HG02852 (cell line): Measurements from ENCODE around the gene CPNE7.
"Not testable (repeated sequence)": the region's sequence is repeated elsewhere in the genome, so short reads cannot be mapped to it uniquely, and the experiment has no call there.

Experiments
- ATAC-seq: cut with Tn5 transposase; IDR thresholded peaks from one replicate; pipeline ENCODE4 v1.9.1; 2021; ENCODE audit warnings: mild to moderate bottlenecking, moderate library complexity; ENCODE audit not compliant: unreplicated experiment

CPNE7 gene

DNA sequence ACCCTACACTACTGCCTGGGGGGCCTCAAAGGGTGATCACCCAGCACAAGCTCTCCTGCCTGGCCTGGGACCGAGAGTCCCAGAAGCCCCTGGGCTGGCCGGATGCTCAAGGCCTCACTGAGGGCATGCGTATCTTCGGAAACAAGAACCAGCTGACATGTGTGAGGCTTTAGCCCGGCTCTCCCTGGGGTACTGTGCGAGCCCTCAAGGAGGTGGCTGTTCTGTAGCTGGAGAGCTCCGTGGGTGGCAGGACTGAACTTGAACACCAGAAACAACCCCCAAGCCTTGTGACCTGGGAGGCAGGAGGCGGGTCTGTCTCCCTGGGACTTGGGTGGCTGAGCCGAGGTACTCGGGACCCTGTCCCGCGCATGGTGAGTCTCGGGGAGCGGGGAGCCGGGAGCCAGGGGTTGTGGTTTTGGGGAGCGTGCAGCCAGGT lies 44.9 kb downstream of the CPNE7 start:
- ATAC-seq: no peak

DNA sequence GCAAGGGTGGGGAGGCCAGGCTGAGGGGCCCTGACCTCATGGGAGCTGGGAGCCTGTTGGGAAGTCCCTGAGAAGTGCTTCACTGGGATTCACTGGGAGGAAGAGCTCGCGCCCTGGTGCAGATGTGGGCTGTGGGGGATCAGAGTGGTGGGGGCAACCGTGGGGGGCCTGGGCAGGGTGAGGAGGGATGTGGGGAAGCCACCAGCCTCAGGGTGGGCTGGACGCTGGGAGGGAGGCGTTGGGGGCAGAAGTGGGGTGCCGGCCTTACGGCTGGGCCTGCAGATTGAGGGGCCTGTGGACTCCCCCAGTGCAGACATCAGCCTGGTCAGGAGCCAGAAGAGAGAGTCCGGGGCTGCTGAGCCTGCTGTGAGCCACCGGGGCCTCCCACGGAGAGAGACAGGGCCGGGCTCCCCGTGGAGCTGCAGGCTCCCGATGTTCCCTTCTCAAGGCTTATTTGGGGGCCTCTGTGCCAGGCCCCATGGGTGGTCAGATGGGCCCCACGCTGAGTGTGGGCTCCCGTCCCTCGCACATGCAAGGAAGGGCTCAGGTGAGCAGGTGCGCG lies 45.7 kb downstream of the CPNE7 start:
- no peak for ATAC-seq

DNA sequence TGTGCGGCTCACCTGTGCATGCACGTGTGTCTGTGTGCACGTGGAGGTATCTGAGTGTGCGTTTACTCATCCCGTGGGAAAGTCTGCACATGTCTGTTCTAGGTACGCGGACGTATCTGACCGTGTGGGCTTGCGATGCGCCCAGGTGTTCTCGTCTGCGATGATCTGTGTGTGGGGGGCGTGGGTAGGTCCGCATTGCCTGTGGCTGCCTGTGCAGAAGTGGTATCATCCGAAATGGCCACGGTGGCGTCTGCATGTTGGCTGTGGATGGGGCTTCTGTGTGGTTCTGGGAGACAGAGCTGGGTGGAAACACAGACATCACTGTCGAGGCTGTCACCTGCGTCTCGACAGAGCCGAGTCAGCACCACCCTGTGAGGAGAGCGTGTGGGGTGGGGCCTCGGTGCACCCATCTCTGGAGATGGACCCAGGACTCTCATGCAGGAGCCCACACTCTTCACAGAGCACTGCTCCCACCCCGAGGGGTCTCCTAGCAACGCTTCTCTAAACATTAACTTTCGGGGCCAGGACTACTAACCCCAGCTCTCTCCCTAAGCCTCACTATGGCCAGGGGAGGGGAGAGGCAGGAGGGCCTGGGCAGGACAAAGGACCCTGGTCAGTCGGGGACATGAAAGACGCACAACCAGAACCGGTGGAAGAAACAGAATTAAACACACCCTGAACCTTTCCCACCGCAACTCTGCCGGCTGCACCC lies 46.3 kb downstream of the CPNE7 start:
- ATAC-seq: no peak

DNA sequence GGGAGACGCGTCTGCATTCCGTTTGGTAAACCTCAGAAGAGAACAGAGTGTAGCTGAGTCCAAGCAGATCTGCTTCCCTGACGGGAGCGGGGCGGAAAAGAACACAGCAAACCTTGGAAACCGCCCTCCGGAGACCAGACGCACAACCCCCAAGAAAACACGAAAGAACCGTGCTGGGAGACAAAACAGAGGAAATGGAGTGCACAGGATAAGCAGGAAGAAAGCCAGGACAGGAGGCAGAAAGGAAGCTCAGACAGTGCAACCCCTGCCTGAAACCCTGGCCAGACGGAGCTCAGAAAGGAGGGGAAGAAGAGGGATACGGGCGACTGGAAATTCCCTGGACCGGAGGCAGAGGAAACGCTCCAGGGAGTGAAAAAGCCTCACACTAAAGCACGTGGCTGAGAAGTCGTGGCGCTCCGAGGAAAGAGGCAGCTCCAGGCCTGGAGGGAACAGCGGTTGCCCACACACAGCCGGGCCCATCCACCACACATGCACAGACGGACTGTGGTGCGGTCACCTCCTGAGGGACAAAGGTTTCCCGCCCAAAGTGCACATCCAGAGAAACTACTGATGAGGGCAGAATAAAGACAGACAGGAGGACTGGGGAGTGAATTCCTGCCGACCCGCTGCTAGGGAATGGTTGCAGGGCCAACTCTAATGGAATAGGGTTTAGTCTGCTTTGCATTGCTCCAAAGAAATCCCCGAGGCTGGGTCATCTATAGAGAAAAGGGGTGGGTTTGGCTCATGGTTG lies 48.1 kb downstream of the CPNE7 start:
- ATAC-seq: no peak

DNA sequence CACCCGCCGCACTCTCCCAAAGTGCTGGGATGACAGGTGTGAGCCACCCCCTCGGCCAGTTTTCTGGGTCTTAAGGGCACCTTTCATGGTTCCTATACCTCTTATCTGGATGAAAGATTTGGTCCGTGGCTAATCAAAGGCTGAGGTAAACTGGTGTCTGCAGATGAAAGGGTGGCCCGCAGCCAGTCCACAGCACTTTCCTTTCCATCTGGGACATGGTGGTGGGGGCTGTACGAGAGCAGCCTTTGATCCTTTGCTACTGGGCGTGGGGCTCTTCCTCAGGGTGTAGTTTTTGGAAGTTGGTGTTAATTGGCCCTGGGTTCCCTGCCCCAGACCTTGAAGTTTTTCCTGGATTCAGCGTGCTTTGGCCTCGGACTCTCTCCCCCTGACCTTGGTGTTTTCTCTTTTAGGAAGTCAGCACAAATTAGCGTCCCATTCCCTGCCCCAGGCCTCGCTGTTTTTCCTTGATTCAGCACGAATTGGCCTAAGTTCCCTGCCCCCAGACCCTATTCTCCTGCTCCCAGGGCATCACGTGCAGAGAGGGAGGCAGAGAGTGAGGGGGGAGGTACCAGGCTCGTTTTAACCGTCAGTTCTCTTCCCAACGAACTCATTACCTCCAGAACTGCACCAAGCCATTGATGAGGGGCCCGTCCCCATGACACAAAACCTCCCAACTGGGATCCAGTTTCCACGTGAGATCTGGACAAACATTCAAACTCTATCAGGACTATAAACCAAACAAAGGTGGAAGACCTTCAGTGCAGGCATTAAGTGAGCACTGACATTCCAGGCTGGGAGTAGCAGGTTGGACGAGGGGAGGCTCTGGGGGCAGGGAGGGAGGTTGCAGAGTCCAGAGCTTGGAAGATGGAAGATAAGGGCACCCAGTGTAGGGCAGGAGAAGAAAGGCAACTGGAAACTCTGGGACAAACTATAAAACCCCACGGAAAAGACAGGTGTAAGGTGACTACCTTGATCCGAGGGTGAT lies 49.5 kb downstream of the CPNE7 start:
- no peak for ATAC-seq

DNA sequence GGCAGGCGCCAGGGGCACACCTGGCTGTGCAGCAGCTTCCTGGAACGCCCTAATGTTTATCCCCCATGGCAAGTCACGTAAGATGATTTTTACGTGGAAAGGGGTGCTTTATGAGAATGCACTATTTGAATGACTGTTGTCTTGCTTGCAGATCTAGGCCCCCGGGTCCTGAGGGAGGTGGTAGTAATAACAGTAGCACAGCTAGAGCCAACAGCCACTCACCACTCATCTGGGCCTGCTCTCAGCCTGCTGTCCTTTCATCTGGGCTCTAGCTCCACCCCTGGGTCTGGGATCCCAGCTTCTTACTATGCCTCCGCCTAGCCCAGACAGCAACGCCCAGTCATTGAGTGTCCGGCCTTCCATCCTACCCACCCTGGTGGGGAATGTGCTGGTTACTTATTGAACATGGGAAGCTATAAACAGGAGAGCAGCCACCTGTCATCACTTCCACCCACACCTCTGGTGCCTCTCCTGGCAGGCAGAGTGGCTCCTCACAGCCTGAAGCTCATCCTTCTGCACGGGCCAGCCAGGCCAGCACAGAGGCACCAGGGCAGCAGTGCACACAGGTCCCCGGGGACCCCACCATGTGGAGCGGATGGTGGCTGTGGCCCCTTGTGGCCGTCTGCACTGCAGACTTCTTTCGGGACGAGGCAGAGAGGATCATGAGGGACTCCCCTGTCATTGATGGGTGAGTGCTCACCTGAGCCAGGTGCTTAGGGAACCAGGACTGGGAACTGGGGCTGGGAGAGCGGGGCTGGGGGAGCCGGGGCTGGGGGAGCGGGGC lies 54.5 kb downstream of the CPNE7 start:
- ATAC-seq: no peak

DNA sequence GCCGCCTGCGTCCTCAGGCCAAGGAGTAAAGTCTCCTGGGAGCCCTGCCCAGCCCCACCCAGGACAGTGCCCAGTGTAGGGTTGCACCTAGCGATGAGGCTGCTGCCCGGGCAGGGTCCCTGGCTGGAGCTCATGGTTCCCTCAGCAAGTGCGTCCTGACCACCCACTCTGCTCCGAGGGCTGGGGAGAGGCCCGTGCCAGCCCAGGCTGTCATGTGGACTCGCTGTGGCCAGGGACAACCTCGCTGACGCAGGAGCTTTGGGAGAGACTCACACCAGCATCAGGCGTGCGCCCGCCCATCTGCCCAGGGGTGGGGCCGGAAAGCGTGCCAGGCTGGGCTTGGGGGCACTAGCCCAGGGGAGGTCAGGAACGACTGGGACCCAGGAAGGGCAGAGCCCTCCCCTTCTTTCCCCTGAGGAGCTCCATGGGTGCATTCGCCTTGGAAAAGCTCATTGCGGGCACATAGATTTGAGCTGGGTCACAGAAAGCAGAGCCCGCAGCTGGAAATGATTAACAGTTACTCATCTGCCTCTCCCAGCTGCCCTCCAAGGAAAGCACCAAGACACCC lies 57.6 kb downstream of the CPNE7 start:
- ATAC-seq: no peak

DNA sequence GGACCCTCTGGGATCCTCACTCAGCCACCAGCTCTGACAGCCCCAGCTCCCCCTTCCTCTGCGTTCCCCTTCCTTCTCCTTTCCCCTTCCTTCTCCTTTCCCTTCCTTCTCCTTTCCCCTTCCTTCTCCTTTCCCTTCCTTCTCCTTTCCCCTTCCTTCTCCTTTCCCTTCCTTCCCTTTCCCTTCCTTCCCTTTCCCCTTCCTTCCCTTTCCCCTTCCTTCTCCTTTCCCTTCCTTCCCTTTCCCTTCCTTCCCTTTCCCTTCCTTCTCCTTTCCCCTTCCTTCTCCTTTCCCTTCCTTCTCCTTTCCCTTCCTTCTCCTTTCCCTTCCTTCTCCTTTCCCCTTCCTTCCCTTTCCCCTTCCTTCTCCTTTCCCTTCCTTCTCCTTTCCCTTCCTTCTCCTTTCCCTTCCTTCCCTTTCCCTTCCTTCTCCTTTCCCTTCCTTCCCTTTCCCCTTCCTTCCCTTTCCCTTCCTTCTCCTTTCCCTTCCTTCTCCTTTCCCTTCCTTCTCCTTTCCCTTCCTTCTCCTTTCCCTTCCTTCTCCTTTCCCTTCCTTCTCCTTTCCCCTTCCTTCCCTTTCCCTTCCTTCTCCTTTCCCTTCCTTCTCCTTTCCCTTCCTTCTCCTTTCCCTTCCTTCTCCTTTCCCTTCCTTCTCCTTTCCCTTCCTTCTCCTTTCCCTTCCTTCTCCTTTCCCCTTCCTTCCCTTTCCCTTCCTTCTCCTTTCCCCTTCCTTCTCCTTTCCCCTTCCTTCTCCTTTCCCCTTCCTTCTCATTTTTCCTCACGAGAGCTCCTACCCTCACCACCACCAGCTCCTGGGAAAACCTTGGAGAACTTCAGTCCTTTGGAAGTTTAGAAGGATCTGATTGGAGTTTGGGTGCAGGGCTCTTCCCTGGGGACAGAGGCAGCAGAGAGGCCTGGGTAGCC lies 59.2 kb downstream of the CPNE7 start:
- ATAC-seq: not testable (repeated sequence)

DNA sequence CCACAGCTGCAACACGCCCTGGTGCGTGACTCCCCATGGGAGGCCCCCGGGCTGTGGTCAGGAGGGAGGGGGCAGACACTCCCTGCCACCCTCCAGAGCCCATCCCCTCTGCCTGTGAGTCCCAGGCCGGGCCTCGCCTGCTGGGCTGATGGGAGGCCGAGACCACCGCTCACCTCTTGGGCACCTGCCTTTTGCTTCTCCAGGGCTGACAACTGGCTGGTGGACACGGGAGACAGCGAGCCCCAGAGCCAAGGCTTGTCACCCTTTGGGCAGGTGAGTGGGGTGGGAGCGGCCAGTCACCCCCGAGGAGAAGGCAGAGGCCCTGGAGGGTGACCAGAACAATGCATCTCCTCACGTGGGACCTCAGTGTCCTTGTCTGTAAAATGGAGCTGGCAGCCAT lies 61.1 kb downstream of the CPNE7 start:
- no peak for ATAC-seq

DNA sequence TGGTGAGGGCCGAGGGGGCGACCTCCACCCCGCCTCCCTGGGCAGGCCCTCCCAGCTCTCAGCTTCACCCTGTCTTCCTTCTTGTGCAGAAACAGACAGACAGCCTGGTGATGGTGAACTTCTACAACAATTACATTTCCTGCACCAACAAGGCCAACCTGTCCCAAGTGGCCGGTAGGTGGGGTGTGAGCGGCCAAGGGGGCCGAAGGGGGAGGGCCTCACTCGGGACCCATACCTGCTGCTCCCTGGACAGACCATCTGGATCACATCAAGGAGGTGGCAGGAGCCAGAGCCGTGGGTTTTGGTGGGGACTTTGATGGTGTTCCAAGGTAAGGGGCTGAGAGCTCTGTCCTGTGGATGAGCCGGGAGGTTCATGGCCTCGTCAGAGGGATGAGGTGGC lies 61.8 kb downstream of the CPNE7 start:
- ATAC-seq: no peak

DNA sequence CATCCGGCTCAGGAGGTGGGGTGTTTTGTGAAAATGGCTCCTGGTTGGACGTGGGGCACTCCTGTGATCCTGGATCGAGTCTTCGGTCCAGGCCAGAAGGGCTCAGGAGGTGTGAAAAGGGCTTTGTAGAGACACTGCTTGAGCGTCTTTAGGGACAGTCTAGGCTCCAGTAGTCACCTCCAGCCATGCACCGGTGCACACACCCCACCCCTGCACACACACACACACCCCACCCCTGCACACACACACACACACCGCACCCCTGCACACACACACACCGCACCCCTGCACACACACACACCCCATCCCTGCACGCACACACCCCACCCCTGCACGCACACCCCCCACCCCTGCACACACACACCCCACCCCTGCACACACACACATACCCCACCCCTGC lies 62.9 kb downstream of the CPNE7 start:
- ATAC-seq: no peak

DNA sequence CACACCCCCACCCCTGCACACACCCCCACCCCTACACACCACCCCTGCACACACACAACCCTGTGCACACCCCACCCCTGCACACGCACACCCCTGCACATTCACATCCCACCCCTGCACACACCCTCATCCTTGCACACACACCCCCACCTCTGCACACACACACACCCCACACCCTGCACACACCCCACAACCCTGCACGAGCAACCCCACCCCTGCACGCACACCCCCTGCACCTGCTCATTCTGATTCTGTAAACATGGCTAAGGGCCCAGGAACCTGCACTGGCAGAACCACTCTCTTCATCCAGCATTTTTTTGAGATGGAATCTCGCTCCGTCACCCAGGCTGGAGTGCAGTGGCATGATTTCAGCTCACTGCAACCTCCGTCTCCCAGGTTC lies 63.8 kb downstream of the CPNE7 start:
- ATAC-seq: no peak

DNA sequence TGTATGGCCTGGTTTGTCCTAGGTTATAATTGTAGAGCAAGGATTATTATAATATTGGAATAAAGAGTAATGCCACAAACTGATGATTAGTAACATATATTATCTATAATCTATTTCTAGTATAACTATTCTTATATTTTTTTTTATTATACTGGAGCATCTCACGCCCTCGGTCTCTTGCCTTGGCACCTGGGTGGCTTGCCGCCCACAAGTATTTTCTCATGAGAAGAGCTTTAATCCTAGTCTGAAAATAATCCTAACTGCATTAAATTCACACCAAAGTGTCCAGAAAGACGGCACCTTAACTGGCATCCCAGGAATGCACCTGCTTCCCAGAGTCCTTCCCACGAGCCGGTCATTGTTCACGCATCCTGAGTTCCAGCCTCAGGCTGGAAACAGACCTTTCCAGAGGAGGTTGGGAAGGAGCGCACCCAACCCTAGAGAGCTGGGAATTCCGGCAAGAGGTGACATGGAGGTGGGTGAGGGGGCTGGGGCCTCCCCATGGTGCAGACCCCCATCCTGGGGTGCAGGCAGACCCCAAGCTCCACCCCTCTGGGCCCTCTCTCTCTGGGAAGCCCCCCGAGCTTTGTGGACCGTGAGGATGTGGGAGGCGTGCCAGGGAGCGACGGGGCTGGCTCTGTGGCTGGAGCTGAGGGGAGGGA lies 66.0 kb downstream of the CPNE7 start:
- ATAC-seq: no peak

DNA sequence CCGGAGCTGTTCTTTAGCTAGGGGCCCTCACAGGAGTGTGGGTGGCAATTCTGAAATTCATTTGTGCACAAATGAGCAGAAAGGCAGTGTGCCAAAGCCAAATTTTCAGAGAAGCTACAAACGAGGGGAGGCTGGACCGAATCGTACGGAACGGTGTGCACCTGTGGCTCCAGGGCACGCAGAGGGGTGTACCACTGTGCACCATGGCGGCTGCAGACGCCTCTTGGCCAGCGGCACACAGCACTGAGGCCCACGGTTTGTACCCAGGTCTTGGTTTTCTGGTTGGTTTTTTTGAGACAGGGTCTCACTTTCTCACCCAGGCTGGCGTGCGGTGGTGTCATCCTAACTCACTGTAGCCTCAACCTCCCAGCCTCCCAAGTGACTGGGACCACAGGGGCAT lies 67.0 kb downstream of the CPNE7 start:
- no peak for ATAC-seq

DNA sequence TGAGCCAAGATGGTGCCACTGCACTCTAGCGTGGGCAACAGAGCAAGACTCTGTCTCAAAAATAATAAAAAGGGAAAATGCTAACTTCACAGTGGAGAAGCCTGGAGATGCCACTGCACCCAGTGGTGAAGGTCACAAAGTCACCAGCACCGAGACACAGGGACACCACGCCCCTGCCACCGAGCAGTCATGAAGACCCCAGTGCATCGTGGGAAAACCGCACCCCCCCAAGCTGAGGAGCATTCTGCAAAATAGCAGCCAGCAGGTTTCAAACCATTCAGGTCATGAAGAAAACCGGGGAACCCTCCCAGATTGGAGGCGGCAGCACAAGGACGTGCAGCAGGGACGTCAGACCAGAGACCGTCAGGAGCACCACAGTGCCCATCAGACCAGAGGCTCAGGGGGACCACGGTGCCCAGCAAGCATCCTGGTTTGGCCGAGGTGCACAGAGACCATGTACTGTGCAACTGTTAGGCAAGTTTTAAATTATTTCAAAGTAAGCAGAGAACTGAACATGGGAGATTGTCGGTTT lies 68.3 kb downstream of the CPNE7 start:
- ATAC-seq: no peak

DNA sequence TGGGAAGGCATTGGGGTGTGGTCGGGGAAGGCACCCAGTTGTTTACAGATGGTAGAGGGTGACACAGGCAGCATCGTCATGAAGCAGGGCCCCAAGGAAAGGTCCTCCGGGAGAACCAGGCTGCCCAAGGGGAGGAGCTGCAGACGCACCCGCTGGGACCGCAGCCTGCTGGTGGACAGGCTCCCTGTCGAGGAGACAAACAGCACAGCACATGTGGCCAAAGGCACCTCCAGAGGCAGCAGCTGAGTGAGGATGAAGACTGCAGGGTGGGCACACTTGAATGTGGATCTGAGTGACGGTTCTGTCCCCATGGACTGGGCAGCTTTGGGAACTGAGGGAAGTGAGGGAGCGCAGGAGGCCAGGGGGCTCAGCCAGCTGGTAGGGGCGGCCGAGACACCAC lies 69.6 kb downstream of the CPNE7 start:
- no peak for ATAC-seq

DNA sequence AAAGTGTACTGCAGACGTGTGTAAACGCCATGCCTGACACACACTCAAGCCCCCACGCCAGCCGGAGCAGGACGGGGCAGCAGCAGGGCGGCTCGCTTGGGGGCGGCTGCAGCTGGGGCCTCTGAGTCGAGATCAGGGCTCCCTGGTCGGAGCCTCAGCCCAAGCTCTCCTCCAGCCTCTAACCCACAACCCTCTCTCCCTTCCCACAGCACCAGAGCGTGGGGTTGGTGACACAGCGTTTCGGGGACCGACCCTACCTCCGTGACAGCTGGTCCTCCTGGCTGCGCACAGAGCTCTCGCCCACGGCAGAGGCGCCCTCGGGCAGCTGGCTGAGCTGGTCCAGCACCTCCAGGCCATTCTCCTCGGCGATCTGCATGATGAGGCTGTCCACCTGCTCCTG lies 70.7 kb downstream of the CPNE7 start:
- ATAC-seq: no peak
